ENCODE measurements around the gene ALOXE3. TPM values are rescaled to one million over a fixed set of nuclear protein-coding genes. Genes with fewer than 3 reads are reported as not detected.
"Not testable (repeated sequence)": the region's sequence is repeated elsewhere in the genome, so short reads cannot be mapped to it uniquely, and the experiment has no call there.

Gene ALOXE3
- total and polyA plus RNA-seq, 9 donors = not detected

DNA sequence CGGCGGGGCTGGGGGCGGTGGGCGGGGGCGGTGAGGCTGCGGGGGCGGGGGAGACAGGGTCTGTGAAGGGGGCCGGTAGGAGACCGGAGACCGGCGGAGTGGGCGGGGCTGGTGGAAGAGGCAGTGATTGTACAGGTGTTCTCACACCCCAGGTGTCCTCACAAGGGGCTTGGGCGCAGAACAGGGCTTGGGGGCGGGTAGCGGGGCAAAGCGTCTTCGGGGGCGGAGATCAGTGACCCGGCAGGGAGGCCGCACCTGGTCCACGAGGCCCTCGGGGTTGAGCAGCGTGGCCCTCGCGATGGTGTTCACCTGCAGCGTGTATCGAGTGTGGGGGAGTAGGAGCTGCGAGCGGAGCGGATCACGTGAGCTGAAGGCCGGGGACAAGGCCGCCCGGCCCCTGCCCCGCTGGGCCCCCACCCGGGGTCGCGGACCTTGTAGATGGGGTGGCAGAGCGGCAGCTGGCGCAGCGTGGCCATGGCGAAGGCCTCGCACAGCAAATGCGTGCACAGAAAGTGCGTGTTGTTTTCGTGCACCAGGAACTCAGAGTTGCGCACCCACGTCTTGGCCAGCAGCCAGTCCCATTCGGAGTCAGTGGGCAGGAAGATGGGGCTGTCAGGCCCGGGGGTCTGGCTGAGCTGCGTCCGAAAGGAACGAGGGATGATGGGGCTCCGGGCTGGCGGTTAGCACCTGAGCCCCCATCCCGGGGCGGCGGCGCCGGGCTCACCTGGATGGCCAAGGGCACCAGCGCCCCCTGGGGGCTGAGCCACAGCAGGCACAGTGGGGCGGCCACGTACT is 8.5 kb downstream of the ALOXE3 start:
- H3K4me3 ChIP-seq (ENCODE audit: low read length) = peak overlapping the region; percentile 17
- no peaks in the 10 kb centered on the region for H3K36me3 ChIP-seq (ENCODE audit: control insufficient read depth, insufficient read depth, low read length)
- peaks cover 63% of the 10 kb centered on the region for H3K27me3 ChIP-seq (ENCODE audit: control insufficient read depth, insufficient read depth, low read length)
- DNase-seq = peak; percentile 24
- H3K27ac ChIP-seq (ENCODE audit: low read length) = no peak overlapping the region
- H3K9me3 ChIP-seq (replicated peaks; ENCODE audit: control insufficient read depth, low read depth, low read length) = no peaks in the 10 kb centered on the region
- WGBS (ENCODE audit: insufficient coverage) = 3% methylated on average over 55 of the region's 63 CpGs
- peaks cover 8% of the 10 kb centered on the region for H3K4me1 ChIP-seq (ENCODE audit: control insufficient read depth, insufficient read depth, low read length)

DNA sequence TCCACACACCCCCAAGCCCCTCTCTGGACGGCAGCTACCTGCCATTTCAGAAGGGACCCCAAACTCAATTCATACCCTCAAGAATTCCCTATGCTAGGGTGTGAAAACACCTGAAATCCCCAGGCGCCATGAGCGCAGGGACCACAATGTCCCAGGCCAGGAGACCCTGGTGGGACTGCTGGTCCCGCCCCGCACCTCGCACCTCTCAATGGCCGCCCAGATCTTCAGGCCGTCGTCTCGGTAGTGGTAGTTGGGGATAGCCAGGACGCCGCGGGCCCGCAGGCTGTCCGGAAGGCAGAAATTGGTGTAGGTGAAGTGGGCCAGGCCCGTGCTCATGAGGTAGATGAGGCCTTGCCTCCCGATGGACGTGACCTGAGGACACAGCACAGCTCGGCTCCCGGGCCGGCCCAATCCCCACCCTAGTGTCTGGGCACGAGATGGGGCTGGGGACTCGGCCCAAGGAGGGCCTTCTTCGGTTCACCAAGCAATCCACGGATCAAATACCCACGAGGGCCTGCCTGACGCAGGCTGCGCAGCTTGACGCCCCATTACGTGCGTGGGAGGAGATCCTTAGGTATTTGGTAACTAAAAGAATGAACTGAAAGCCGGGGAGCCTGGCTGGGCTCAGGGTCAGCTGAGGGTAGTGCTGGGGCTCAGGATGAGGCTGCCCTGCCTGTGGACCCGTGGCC is 9.2 kb downstream of the ALOXE3 start:
- 75% methylated on average over 31 of the region's 33 CpGs for WGBS (ENCODE audit: insufficient coverage)
- peaks cover 56% of the 10 kb centered on the region for H3K27me3 ChIP-seq (ENCODE audit: control insufficient read depth, insufficient read depth, low read length)

DNA sequence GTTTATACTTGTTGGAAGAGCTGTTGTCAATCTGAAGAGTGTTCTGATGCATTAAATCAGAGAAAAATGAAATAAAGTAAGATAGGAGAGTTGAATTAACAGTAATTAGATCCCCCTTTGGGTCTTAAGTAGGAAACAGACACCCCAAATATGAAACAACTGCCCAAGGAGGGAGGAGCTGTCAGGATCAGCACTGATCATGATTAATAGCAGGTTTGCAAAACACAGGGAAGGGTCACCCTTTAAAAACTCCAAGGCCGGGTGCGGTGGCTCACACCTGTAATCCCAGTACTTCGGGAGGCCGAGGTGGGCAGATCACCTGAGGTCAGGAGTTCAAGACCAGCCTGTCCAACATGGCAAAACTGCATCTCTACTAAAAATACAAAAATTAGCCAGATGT is 11.3 kb downstream of the ALOXE3 start:
- H3K27me3 ChIP-seq (ENCODE audit: control insufficient read depth, insufficient read depth, low read length) = peaks cover 40% of the 10 kb centered on the region
- not testable (repeated sequence) for H3K4me3 ChIP-seq (ENCODE audit: low read length); H3K36me3 ChIP-seq (ENCODE audit: control insufficient read depth, insufficient read depth, low read length); H3K4me1 ChIP-seq (ENCODE audit: control insufficient read depth, insufficient read depth, low read length); DNase-seq; H3K9me3 ChIP-seq (replicated peaks; ENCODE audit: control insufficient read depth, low read depth, low read length); H3K27ac ChIP-seq (ENCODE audit: low read length)
- 96% methylated on average over 4 of the region's 4 CpGs for whole genome bisulfite sequencing (ENCODE audit: insufficient coverage)

More for the DNA sequence above, 9.2 kb downstream of the ALOXE3 start:
- no peak overlapping the region for H3K27ac ChIP-seq (ENCODE audit: low read length)
- no peaks in the 10 kb centered on the region for H3K36me3 ChIP-seq (ENCODE audit: control insufficient read depth, insufficient read depth, low read length)
- no peak for DNase-seq
- H3K9me3 ChIP-seq (replicated peaks; ENCODE audit: control insufficient read depth, low read depth, low read length) = no peaks in the 10 kb centered on the region
- H3K4me1 ChIP-seq (ENCODE audit: control insufficient read depth, insufficient read depth, low read length) = peaks cover 8% of the 10 kb centered on the region
- H3K4me3 ChIP-seq (ENCODE audit: low read length) = no peak overlapping the region

DNA sequence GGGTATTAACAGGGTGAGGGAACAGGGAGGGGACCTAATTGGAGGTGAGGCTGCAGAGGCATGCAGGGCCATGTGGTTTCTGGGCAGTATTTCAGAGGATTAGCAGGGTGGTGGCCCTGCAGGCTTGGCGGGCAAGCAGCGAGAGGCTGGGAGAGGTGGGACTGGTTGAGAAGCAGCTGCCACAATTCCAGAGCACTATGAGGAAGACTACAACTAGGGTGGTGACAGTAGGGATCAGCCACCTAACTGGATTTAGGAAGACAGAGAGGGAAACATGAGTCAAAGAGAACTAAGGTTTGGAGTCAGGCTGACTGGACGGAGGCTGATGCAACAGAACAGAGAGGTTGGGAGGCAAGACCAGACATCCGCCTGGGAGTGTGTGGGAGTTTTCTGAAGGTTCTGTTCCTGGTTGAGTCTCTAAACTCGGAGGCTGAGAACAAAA is 12.3 kb downstream of the ALOXE3 start:
- no peak overlapping the region for H3K4me3 ChIP-seq (ENCODE audit: low read length)
- no peak for DNase-seq
- H3K36me3 ChIP-seq (ENCODE audit: control insufficient read depth, insufficient read depth, low read length) = no peaks in the 10 kb centered on the region
- H3K4me1 ChIP-seq (ENCODE audit: control insufficient read depth, insufficient read depth, low read length) = peaks cover 8% of the 10 kb centered on the region
- WGBS (ENCODE audit: insufficient coverage) = 54% methylated on average over 5 of the region's 5 CpGs
- peaks cover 32% of the 10 kb centered on the region for H3K27me3 ChIP-seq (ENCODE audit: control insufficient read depth, insufficient read depth, low read length)
- H3K27ac ChIP-seq (ENCODE audit: low read length) = no peak overlapping the region
- no peaks in the 10 kb centered on the region for H3K9me3 ChIP-seq (replicated peaks; ENCODE audit: control insufficient read depth, low read depth, low read length)

DNA sequence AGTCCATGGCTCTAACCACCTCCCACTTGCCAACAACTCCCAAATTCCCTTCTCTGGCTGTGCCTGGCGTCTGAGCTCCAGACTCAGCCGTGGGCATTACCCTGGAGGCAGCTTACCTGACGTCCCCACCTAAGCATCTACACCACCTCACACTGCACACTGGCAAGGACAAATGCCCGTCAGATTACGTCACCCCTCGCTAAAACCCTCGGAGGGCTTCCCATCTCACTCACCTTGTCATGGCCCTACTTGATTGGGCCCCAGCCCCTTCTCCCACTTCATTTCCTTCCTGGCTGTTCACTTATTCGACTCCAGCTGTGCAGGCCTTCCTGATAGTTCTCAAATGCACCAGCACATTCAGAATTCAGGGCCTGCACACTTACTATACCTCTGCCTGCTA is 13.4 kb downstream of the ALOXE3 start:
- no peak overlapping the region for H3K4me3 ChIP-seq (ENCODE audit: low read length)
- H3K9me3 ChIP-seq (replicated peaks; ENCODE audit: control insufficient read depth, low read depth, low read length) = no peaks in the 10 kb centered on the region
- H3K4me1 ChIP-seq (ENCODE audit: control insufficient read depth, insufficient read depth, low read length) = peaks cover 2% of the 10 kb centered on the region
- peaks cover 21% of the 10 kb centered on the region for H3K27me3 ChIP-seq (ENCODE audit: control insufficient read depth, insufficient read depth, low read length)
- no peak for DNase-seq
- H3K36me3 ChIP-seq (ENCODE audit: control insufficient read depth, insufficient read depth, low read length) = no peaks in the 10 kb centered on the region
- 68% methylated on average over 8 of the region's 8 CpGs for WGBS (ENCODE audit: insufficient coverage)
- no peak overlapping the region for H3K27ac ChIP-seq (ENCODE audit: low read length)

DNA sequence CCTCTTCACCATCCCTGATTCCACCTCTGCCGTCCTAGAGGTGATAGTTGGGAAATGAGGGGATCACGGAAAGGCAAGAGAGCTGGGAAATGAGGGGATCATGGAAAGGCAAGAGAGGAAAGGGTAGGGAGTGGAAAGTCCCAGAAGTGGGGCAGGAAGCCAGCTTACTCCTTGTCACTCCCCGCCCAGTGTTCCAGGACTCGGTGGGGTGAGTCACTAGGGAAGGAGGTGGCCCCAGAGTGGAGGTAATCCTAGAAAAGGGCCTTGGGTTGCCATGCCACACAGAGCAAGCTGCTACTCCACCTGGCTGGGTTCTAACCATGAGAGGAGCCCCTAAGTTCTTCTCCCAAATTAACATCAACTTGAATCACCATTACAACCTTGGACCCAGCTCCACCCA is 14.8 kb downstream of the ALOXE3 start:
- Histone ChIP-seq H3K9me3 (replicated peaks; ENCODE audit: control insufficient read depth, low read depth, low read length) (no peaks in the 10 kb centered on the region), H3K4me1 (ENCODE audit: control insufficient read depth, insufficient read depth, low read length) (no peaks in the 10 kb centered on the region), H3K4me3 (ENCODE audit: low read length) (no peak overlapping the region), H3K27ac (ENCODE audit: low read length) (no peak overlapping the region), H3K27me3 (ENCODE audit: control insufficient read depth, insufficient read depth, low read length) (peaks cover 8% of the 10 kb centered on the region), H3K36me3 (ENCODE audit: control insufficient read depth, insufficient read depth, low read length) (no peaks in the 10 kb centered on the region)
- 90% methylated on average over 2 of the region's 4 CpGs for WGBS (ENCODE audit: insufficient coverage)
- DNase-seq = no peak

DNA sequence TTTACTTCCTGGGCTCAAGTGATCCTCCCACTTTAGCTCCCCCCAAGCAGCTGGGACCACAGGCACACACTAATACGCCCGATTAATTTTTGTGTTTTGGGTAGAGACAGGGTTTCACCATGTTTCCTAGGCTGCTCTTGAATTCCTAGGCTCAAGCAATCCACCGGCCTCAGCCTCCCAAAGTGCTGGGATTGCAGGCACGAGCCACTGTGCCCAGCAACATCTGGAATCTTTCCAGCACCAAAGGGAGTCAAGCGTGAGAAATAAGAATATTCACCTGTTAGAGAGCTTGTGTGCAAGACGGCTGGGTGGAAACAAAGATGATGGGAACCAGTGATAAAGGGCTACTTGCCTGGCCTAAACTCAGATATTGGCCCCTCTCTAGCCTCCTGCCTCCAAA is 16.6 kb downstream of the ALOXE3 start:
- Histone ChIP-seq H3K27ac (ENCODE audit: low read length) (no peak overlapping the region), H3K36me3 (ENCODE audit: control insufficient read depth, insufficient read depth, low read length) (no peaks in the 10 kb centered on the region), H3K27me3 (ENCODE audit: control insufficient read depth, insufficient read depth, low read length) (no peaks in the 10 kb centered on the region), H3K9me3 (replicated peaks; ENCODE audit: control insufficient read depth, low read depth, low read length) (no peaks in the 10 kb centered on the region), H3K4me1 (ENCODE audit: control insufficient read depth, insufficient read depth, low read length) (no peaks in the 10 kb centered on the region), H3K4me3 (ENCODE audit: low read length) (no peak overlapping the region)
- WGBS (ENCODE audit: insufficient coverage) = 41% methylated on average over 6 of the region's 6 CpGs
- DNase-seq = no peak

DNA sequence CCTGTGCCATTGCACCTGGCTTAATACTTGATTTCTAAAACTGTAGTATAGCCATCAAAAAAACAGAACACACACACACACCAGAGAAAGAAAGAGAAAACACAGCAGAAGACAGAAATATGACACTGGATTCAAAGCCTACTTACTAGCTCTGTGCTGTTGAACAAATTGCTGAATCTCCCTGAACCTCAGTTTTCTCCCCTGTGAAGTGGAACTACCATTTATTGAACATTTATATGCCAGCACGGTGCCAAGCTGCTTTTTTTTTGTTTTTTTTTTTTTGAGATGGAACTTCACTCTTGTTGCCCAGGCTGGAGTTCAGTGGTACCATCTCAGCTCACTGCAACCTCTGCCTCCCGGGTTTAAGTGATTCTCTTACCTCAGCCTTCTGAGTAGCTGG is 17.6 kb downstream of the ALOXE3 start:
- DNase-seq = no peak
- Histone ChIP-seq H3K27ac (ENCODE audit: low read length) (no peak overlapping the region), H3K9me3 (replicated peaks; ENCODE audit: control insufficient read depth, low read depth, low read length) (no peaks in the 10 kb centered on the region), H3K4me3 (ENCODE audit: low read length) (no peak overlapping the region), H3K27me3 (ENCODE audit: control insufficient read depth, insufficient read depth, low read length) (peaks cover 5% of the 10 kb centered on the region), H3K36me3 (ENCODE audit: control insufficient read depth, insufficient read depth, low read length) (no peaks in the 10 kb centered on the region), H3K4me1 (ENCODE audit: control insufficient read depth, insufficient read depth, low read length) (no peaks in the 10 kb centered on the region)
- WGBS (ENCODE audit: insufficient coverage) = no CpG with 5 or more reads among the region's 2 CpGs

DNA sequence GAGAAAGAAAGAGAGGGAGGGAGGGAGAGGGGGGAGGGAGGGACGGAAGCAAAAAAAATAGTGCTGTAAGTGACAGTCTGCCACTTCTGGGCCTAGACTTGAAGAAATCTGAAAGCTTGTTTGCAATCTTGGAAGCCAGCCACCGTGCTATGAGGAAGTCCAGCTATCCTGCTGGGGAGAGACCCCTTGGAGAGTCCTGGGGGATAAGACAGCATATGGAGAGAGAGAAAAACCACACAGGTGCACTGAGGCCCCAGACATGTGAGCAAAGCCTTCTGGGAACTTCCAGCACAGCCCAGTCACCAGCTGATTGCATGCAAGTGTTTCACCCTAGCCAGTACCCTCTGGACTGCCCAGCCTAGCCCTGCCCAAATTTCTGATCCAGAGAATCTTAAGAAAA is 18.2 kb downstream of the ALOXE3 start:
- no peak for DNase-seq
- no peaks in the 10 kb centered on the region for H3K9me3 ChIP-seq (replicated peaks; ENCODE audit: control insufficient read depth, low read depth, low read length)
- no peaks in the 10 kb centered on the region for H3K4me1 ChIP-seq (ENCODE audit: control insufficient read depth, insufficient read depth, low read length)
- H3K27ac ChIP-seq (ENCODE audit: low read length) = no peak overlapping the region
- no peak overlapping the region for H3K4me3 ChIP-seq (ENCODE audit: low read length)
- 26% methylated on average over 2 of the region's 2 CpGs for WGBS (ENCODE audit: insufficient coverage)
- H3K36me3 ChIP-seq (ENCODE audit: control insufficient read depth, insufficient read depth, low read length) = no peaks in the 10 kb centered on the region
- H3K27me3 ChIP-seq (ENCODE audit: control insufficient read depth, insufficient read depth, low read length) = peaks cover 7% of the 10 kb centered on the region

DNA sequence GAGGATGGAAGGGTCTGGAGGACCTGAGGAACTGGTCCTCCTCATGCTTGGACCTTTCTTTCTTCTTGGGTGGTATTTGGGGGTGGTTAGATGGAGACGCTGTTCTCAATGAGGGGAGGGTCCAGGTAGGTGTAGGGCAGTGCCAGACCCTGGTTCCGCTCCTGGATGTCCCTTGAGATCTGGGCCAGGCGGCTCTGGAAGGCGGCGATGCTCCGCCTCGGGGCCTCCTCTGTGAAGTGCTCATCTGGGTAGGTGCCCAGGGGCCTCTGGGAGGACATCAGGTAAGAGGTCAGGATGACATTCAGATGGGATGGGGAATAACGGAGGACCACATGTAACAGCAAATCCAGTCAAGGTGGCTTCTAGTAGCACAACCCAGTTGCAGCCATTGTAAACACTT is 21.8 kb downstream of the ALOXE3 start:
- 76% methylated on average over 7 of the region's 8 CpGs for WGBS (ENCODE audit: insufficient coverage)
- DNase-seq = no peak
- H3K36me3 ChIP-seq (ENCODE audit: control insufficient read depth, insufficient read depth, low read length) = no peaks in the 10 kb centered on the region
- H3K9me3 ChIP-seq (replicated peaks; ENCODE audit: control insufficient read depth, low read depth, low read length) = no peaks in the 10 kb centered on the region
- H3K4me3 ChIP-seq (ENCODE audit: low read length) = no peak overlapping the region
- H3K27me3 ChIP-seq (ENCODE audit: control insufficient read depth, insufficient read depth, low read length) = peaks cover 23% of the 10 kb centered on the region
- no peaks in the 10 kb centered on the region for H3K4me1 ChIP-seq (ENCODE audit: control insufficient read depth, insufficient read depth, low read length)
- no peak overlapping the region for H3K27ac ChIP-seq (ENCODE audit: low read length)
